Activated CD8-positive, alpha-beta T cell treated with anti-CD3 and anti-CD28 coated beads, Interleukin-2, amount 10 ng/mL, durations not matched to agents 7 days and 5 days (primary cell): ENCODE measurements around the gene MAP3K12. TPM values are rescaled to one million over a fixed set of nuclear protein-coding genes. Genes with fewer than 3 reads are reported as not detected.
A peak's percentile ranks its signal among the peaks of the same experiment; 100 is the strongest.

Experiments used
- ATAC-seq: fragments of 150-1000 bp; cut with Tn5 transposase; one replicate; pipeline ENCODE4 v1.10.0; 2021; ENCODE audit warnings: moderate library complexity
- CTCF ChIA-PET: fragments of 350-600 bp; sonication (Branson Sonifier 250); formaldehyde crosslinking; loops from one replicate; lab custom pipeline; 2021; ENCODE audit warnings: antibody characterized with exemption; lab: Charles Lee
- POLR2A ChIA-PET: fragments of 350-600 bp; sonication (Branson Sonifier 250); formaldehyde crosslinking; loops from one replicate; lab custom pipeline; 2021; ENCODE audit warnings: antibody characterized with exemption; lab: Charles Lee
- DNase-seq: peaks from one replicate; pipeline ENCODE4 v3.0.0-alpha.2; 2020
- H3K27ac Mint-ChIP-seq: one replicate; pipeline ENCODE4 v1.8.0; 2021; ENCODE audit warnings: mild to moderate bottlenecking, mixed read lengths
- H3K27me3 Mint-ChIP-seq: one replicate; pipeline ENCODE4 v1.8.0; 2021; ENCODE audit warnings: low read depth, mixed read lengths
- H3K36me3 Mint-ChIP-seq: one replicate; pipeline ENCODE4 v1.8.0; 2021; ENCODE audit warnings: low read depth, mixed read lengths
- H3K4me1 Mint-ChIP-seq: one replicate; pipeline ENCODE4 v1.8.0; 2021; ENCODE audit warnings: low read depth, mixed read lengths
- H3K4me3 Mint-ChIP-seq: one replicate; pipeline ENCODE4 v1.8.0; 2021; ENCODE audit warnings: mild to moderate bottlenecking, mixed read lengths
- H3K9me3 Mint-ChIP-seq: one replicate; pipeline ENCODE4 v1.8.0; 2022; ENCODE audit warnings: mixed read lengths; ENCODE audit not compliant: insufficient read depth
- total RNA-seq, 2 experiments: library from RNA; stranded (reverse); gene quantifications; one replicate each; pipeline ENCODE4 v1.2.3, GENCODE V29; 2021

Gene MAP3K12
- total RNA-seq, 2 experiments from 2014 or later: 22.7 to 22.9 TPM

DNA sequence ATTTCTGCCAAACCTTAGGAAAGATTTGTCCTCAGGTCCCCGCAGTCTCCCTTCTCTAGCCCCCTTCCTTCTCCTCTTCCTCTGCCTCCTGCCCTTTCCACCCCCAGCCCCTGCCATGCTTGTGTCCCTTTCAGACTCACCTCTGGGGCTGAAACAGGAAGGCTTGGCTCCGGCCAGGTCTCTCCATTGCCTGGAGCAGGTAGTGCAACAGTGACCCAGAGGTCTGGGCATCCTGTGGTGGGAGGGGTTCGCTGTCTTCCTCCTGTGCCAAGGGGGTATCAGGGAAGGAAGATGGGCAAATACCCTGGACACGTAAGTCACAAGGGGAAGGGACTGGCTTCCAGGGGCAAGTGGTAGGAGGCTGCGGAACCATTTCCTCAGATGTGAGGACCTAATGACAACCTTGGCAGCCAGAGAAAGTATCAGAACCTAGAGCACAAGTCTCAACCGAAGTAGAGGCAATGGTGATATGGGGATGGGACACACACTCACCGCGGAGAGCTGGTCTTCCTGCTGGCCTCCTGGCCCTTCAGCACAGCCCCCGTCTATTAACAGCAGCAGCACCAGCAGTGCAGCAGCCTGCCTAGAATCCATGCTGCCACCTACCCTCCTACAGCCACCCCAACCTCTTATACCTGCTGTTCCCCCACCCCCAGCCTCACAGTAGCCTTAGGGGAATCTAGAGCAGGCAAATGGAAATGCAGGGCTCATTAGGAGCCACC is 7.8 kb upstream of the MAP3K12 start, which contains the start of gene NPFF:
Gene NPFF, minus strand, starts transcription at position 604 of the 722 bp plus-strand sequence. Its CDS starts 10 bp downstream, at position 594.
- Mint-ChIP-seq H3K9me3 (no peaks in the 10 kb centered on the region), H3K27me3 (no peaks in the 10 kb centered on the region), H3K27ac (peak within 1 kb of the TSS; percentile 72), H3K4me1 (peaks cover 24% of the 10 kb centered on the region), H3K36me3 (peaks cover 18% of the 10 kb centered on the region), H3K4me3 (no peak within 1 kb of the TSS)
- ChIA-PET CTCF (interaction anchor here (1.7 to 5.0 kb wide), 4 partner anchors 25 to 161 kb away, joined by 6 to 49 read pairs (median 16); no protein-coding TSS in a partner anchor), POLR2A (no interaction called here)
- DNase-seq (no peak), ATAC-seq (no peak)

DNA sequence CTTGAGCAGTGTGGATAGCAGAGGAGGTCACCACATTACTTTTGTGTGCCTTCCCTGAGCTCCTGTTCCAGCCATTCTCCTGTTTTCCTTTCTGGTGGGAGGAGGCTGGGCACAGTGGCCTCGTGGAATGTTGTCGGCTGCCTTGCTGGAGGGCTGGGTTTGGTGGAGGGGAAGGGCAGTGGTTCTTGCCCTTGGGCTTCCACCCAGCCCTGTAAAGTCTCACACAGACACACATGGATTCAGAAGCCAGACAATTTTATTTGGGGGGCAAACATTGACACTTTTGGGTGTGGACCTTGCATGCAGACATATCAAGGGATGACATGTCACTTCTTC is 7.2 kb upstream of the MAP3K12 start:
- Mint-ChIP-seq H3K27me3 (no peaks in the 10 kb centered on the region), H3K4me3 (no peak overlapping the region), H3K9me3 (no peaks in the 10 kb centered on the region), H3K4me1 (peaks cover 27% of the 10 kb centered on the region), H3K27ac (no peak overlapping the region), H3K36me3 (peaks cover 18% of the 10 kb centered on the region)
- no peak for ATAC-seq
- no peak for DNase-seq
- CTCF ChIA-PET: interaction anchor here (0.9 to 1.7 kb wide), 2 partner anchors 154 to 181 kb away, joined by 3 to 6 read pairs; no protein-coding TSS in a partner anchor
- POLR2A ChIA-PET: no interaction called here

DNA sequence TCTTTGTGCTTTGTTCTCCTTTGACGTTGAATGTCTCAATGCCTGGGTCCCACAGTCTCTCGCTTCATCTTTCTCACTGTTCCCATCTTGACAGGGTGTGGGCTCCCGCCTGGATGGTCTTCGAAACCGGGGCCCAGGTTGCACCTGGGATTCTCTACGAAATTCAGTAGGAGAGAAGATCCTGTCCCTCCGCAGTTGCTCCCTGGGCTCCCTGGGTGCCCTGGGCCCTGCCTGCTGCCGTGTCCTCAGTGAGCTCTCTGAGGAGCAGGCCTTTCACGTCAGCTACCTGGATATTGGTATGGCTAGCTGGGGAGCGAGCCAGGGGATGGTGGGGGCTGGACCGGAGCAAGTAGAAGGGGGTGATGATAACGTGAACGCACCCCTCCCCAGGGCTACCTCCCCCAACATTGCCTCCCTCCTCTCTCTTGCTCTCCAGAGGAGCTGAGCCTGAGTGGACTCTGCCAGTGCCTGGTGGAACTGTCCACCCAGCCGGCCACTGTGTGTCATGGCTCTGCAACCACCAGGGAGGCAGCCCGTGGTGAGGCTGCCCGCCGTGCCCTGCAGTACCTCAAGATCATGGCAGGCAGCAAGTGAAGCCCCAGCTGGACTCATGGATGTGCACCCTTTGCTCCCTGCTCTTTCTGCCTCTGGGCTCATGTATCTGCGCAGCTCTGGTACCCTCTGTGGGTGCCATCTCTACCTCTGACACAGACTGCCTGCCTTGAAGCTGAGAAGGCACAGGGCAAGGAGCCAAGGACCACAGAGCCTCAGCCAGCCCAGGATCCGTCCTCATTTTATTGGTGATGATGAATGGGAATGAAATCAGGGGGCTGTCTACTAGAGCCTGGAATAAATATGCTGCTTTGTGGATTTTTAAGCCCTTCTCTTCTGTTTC is 6.5 kb upstream of the MAP3K12 start:
- CTCF ChIA-PET: interaction anchor here (0.9 to 1.7 kb wide), 2 partner anchors 153 to 181 kb away, joined by 3 to 6 read pairs; no protein-coding TSS in a partner anchor
- ATAC-seq: no peak
- Mint-ChIP-seq H3K36me3 (peaks cover 18% of the 10 kb centered on the region), H3K4me3 (no peak overlapping the region), H3K4me1 (peaks cover 26% of the 10 kb centered on the region), H3K27ac (peak overlapping the region; percentile 33), H3K27me3 (no peaks in the 10 kb centered on the region), H3K9me3 (no peaks in the 10 kb centered on the region)
- POLR2A ChIA-PET: no interaction called here
- DNase-seq: no peak

DNA sequence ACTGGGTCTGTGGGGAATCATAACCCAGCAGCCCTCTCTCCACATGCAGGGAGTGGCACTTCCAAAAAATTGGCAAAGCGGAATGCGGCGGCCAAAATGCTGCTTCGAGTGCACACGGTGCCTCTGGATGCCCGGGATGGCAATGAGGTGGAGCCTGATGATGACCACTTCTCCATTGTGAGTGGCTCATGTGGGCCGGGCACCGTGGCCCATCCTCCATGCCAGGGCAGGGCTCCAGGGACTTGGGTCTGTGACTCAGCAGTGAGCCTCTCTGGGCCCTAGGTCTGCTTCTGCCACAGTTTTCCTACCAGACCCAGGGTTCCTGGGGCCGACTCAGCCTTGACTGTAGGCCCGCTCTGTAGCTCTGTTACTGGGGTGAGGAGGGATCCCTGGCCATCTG is 5.8 kb upstream of the MAP3K12 start:
- DNase-seq (no peak), ATAC-seq (no peak)
- Mint-ChIP-seq H3K36me3 (peaks cover 18% of the 10 kb centered on the region), H3K4me1 (peaks cover 28% of the 10 kb centered on the region), H3K4me3 (no peak overlapping the region), H3K9me3 (no peaks in the 10 kb centered on the region), H3K27ac (peak overlapping the region; percentile 33), H3K27me3 (no peaks in the 10 kb centered on the region)
- ChIA-PET POLR2A (no interaction called here), CTCF (interaction anchor here (1.7 kb wide), 1 partner anchor 153 kb away, joined by 6 read pairs; no protein-coding TSS in a partner anchor)

DNA sequence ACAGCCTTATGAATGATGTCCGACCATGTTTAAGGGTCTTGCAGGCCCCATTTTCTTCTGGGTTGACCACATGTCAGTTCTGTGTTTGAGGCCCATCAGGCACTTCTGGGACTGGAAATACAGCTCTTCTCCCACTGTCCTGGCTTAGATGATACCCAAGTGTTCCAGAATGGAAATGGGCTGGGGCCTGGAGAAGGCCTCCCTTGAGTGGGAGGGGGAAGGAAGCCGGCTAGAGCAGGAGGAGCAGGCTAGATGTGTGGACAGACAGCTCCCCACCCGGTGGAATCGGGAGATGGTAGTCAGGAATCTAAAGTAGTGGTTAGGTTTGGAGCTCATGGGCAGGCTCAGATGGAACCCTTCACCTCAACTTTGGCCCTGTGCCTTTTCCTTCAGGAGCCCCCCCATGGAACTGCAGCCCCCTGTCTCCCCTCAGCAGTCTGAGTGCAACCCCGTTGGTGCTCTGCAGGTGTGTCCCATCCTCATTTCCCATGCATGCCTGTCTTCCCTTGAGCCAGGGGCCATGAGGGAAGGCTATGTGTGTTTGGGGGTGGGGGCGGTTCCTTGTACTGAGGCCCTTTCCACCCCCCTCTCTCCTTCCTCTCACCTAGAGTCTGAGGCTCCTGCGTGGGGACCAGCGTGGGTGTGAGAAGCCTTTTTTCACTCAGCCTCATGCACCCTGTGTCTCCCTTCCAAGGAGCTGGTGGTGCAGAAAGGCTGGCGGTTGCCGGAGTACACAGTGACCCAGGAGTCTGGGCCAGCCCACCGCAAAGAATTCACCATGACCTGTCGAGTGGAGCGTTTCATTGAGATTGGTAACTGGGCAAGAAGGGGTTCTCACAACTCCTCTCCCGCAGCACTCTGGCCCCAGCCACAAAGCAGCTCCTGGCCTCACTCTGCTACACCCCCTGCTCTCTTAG is 5.0 kb upstream of the MAP3K12 start:
- POLR2A ChIA-PET: no interaction called here
- no peak for DNase-seq
- CTCF ChIA-PET: interaction anchor here (1.1 kb wide), 2 partner anchors 22 to 40 kb away, joined by 3 to 5 read pairs; no protein-coding TSS in a partner anchor
- Mint-ChIP-seq H3K36me3 (peaks cover 18% of the 10 kb centered on the region), H3K9me3 (no peaks in the 10 kb centered on the region), H3K27me3 (no peaks in the 10 kb centered on the region), H3K27ac (peak overlapping the region; percentile 10), H3K4me3 (no peak overlapping the region), H3K4me1 (peaks cover 32% of the 10 kb centered on the region)
- ATAC-seq: no peak

DNA sequence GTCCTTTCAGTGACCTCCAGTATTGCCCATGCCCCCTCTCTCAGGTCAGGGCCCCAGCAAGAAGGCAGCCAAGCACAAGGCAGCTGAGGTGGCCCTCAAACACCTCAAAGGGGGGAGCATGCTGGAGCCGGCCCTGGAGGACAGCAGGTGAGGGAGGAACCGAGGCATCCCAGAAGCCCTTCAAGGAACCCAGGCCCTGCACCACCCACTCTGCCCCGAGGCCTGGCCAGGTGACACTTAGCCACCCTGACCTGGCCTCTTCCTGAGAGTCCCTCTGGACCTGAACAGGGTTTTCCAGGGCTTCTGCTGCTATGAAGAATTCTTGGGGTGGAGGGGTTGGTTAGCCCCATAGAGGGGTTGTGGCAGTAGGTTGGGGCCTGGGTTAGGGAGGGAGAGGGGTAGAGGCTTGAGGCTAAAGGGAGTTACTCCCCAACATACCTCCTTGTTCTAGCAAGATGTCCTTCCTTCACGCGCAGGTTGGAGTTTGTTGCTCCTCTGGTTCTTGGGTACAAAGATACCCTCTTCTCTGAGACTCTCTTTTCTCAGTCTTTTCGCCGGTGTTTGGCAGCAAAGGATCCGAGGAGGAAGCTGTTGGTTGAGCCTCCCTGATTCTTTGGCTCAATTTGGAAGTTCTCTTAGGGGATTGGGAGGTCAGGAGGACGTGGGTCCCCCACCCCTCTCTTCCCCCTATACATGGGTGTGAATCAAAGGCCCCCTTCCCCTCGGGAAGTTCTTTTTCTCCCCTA is 3.9 kb upstream of the MAP3K12 start:
- ChIA-PET POLR2A (no interaction called here), CTCF (interaction anchor here (1.1 to 2.5 kb wide), 2 partner anchors 41 to 150 kb away, joined by 3 to 15 read pairs; no protein-coding TSS in a partner anchor)
- no peak for ATAC-seq
- Mint-ChIP-seq H3K27me3 (no peaks in the 10 kb centered on the region), H3K4me3 (peak overlapping the region; percentile 28), H3K9me3 (no peaks in the 10 kb centered on the region), H3K4me1 (peaks cover 29% of the 10 kb centered on the region), H3K36me3 (peaks cover 18% of the 10 kb centered on the region), H3K27ac (no peak overlapping the region)
- no peak for DNase-seq

DNA sequence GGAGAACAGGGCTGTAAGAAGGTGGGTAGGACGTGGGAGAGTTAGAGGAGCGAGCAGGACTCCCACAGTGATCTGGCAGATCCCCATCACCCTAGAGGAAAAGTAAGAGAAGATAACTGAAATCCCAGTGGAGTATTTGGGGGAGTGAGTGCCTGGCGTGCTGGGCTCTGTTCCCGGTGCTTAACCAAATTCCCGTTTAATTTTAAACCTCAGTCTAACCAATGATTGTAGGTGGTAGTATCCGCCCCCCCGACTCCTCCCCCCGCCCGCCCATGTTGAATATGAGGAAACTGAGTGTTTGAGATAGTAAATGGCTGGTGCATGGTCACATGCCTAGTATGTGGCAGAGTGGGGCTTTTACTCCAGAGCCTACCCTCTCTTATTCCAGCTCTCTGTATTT is 3.1 kb upstream of the MAP3K12 start:
- H3K27me3 Mint-ChIP-seq: no peaks in the 10 kb centered on the region
- peak overlapping the region; percentile 81 for H3K4me3 Mint-ChIP-seq
- H3K36me3 Mint-ChIP-seq: peaks cover 18% of the 10 kb centered on the region
- DNase-seq (no peak), ATAC-seq (no peak)
- H3K4me1 Mint-ChIP-seq: peaks cover 34% of the 10 kb centered on the region
- POLR2A ChIA-PET: no interaction called here
- CTCF ChIA-PET: interaction anchor here (2.5 kb wide), 1 partner anchor 150 kb away, joined by 15 read pairs; no protein-coding TSS in a partner anchor
- peak overlapping the region; percentile 94 for H3K27ac Mint-ChIP-seq
- H3K9me3 Mint-ChIP-seq: no peaks in the 10 kb centered on the region

DNA sequence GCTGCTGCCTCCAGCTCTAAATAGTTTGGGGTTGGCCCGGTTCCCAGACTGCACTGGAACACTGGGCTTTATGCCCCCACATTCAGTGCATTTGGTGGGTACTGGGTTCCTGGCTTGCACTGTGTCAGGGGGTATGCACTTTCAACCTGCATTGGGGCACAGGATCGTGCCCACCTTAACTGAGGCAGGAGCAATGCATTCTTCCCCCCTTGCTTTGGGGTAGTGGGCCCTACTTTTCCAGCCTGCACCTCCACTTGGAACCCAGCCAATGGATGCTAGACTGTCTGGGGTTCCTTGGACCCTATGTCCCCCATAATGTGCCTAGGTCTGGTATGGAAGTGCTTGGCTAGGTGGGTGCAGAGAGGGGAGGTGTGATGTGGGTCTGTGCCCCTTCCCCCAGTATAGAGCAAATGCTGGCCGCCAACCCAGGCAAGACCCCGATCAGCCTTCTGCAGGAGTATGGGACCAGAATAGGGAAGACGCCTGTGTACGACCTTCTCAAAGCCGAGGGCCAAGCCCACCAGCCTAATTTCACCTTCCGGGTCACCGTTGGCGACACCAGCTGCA is 2.4 kb upstream of the MAP3K12 start:
- CTCF ChIA-PET: interaction anchor here (0.9 to 2.5 kb wide), 13 partner anchors 9 to 181 kb away, joined by 3 to 17 read pairs (median 4); partner anchors contain the start of genes AAAS, ATP5MC2 and SP1
- H3K4me3 Mint-ChIP-seq: peak overlapping the region; percentile 81
- no peak for ATAC-seq

DNA sequence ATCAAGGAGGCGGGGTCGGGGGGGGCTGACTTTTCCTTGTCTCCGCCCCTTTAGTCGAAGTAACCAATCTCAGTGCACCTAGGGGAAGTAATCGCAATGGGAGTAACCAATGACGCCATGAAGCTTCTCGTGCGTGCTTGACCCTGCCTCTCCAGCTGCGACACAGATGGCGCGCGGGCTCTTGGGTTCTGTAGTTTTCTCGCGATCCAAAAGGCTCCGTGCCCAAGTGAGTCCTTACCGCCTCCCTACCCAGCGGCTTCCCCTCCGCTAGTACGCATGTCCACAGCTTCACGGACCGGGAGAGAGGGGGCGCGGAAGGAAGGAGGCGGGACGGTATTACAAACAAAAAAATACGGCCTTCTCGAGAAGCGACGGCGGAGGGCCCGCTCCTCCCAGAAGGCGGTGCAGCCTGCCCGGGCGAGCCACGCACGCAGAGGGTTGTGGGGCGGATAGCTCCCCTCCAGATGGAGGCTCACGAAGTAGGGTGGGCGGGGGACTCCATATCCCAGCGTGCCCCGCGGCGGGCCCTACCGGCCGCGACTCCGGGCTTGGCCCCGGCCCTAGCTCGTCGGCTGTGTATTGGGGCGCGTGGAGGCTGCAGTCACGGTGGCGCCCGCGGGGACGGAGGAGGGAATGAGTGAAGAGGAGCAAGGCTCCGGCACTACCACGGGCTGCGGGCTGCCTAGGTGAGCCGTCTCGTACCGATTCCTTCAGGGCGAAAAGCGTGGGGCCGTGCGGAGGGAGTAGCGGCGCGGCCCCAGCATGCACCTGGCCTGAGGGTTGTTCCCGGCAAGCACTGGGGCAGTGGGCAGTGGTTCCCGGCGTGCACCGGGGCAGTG is 1.7 kb upstream of the MAP3K12 start, which contains the start of gene TARBP2:
Gene TARBP2, plus strand, starts transcription at position 508 of the 839 bp plus-strand sequence. Its CDS starts 126 bp downstream, at position 634.
- Mint-ChIP-seq H3K27ac (peak within 1 kb of the TSS; percentile 94), H3K4me3 (peak within 1 kb of the TSS; percentile 81), H3K9me3 (no peaks in the 10 kb centered on the region), H3K4me1 (peaks cover 43% of the 10 kb centered on the region), H3K36me3 (peaks cover 19% of the 10 kb centered on the region), H3K27me3 (no peaks in the 10 kb centered on the region)
- POLR2A ChIA-PET: interaction anchor here (0.6 to 2.0 kb wide), 16 partner anchors 8 to 398 kb away, joined by 3 to 14 read pairs (median 4); partner anchors contain the start of genes PFDN5, SOAT2 and SP1
- DNase-seq: peak; percentile 97
- CTCF ChIA-PET: interaction anchor here (0.7 to 2.8 kb wide), 17 partner anchors 8 to 289 kb away, joined by 3 to 18 read pairs (median 3); partner anchors contain the start of genes AAAS, ATP5MC2 and SP1
- ATAC-seq: peak; percentile 84

More for the DNA sequence above, 2.4 kb upstream of the MAP3K12 start:
- POLR2A ChIA-PET: interaction anchor here (0.6 to 2.0 kb wide), 11 partner anchors 9 to 399 kb away, joined by 3 to 14 read pairs (median 4); partner anchors contain the start of genes PFDN5 and SOAT2
- H3K4me1 Mint-ChIP-seq: peaks cover 39% of the 10 kb centered on the region
- H3K27ac Mint-ChIP-seq: peak overlapping the region; percentile 94
- no peaks in the 10 kb centered on the region for H3K27me3 Mint-ChIP-seq
- peaks cover 21% of the 10 kb centered on the region for H3K36me3 Mint-ChIP-seq
- no peak for DNase-seq
- H3K9me3 Mint-ChIP-seq: no peaks in the 10 kb centered on the region
